Measurements from ENCODE around the gene PCDHGB5.

PCDHGB5 gene

DNA sequence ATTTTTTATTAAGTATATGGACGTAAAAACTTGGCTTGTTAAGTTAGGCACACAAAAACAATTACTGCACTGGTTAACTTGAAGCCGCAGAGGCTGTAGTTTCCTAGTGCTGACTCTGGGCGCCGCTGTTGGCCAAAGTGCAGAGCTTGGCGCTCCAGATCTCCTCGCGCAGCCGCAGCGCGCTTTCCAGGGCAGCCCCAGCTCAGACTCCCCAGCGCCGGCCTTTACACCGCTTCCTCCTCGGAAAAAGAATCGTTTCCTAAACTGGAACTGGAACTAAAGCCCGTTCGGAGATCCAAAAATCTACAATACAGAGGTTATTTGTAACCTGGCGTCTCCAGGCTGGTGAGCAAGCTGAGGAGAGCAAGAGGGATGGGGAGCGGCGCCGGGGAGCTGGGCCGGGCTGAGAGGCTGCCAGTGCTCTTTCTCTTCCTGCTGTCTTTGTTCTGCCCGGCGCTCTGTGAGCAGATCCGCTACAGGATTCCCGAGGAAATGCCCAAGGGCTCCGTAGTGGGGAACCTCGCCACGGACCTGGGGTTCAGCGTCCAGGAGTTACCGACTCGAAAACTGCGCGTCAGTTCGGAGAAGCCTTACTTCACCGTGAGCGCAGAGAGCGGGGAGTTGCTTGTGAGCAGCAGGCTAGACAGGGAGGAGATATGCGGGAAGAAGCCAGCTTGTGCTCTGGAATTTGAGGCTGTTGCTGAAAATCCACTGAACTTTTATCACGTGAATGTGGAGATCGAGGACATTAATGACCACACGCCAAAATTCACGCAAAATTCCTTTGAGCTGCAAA, at the start of gene PCDHGB5:
Gene PCDHGB5 (plus strand): TSS at position 192 of the 796 bp plus-strand sequence. CDS start 181 bp downstream, at position 373.
- peak in 3 of 56 donors; percentile 19 to 31 (median 22) for DNase-seq

- peak in 3 of 56 donors; percentile 12 to 36 (median 13) for DNase-seq
Observed at GRCh38 chr5:141349917-141350619, 47.7 kb upstream of the PCDHGB5 start, which contains the start of gene PCDHGB1. Gene PCDHGB1, plus strand, starts transcription at chr5:141350099. Its CDS starts 162 bp downstream, at chr5:141350261.

GRCh38 chr5:141351591-141351990, 46.2 kb upstream of the PCDHGB5 start:
- no peak for DNase-seq

DNA sequence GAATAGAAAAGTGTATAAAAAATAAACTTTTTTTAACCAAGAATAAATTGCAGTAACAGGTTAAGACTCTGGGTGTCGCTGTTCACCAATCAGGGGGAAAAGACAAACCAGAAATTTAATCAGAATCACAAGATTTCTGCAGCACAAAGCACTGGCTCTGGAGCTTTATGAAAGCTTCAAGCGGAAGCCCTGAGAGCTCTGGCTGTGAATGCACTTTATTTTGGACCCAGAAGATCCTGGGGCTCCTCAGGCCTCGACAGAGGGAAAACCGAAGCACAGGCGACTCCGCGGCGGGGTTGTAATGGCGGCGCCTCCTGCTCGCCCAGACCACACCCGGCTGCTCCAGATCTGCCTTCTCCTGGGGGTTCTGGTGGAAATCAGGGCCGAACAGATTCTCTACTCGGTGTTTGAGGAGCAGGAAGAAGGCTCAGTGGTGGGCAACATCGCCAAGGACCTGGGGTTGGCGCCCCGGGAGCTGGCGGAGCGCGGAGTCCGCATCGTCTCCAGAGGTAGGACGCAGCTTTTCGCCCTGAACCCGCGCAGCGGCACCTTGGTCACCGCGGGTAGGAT, 42.8 kb upstream of the PCDHGB5 start, which contains the start of gene PCDHGA4:
Gene PCDHGA4 (plus strand): TSS at position 122 of the 570 bp plus-strand sequence. CDS start 87 bp downstream, at position 209.
- no peak for DNase-seq

- DNase-seq: no peak
Observed at GRCh38 chr5:141355641-141356040, 42.1 kb upstream of the PCDHGB5 start.

GRCh38 chr5:141356133-141356532, 41.6 kb upstream of the PCDHGB5 start:
- DNase-seq: no peak

DNA sequence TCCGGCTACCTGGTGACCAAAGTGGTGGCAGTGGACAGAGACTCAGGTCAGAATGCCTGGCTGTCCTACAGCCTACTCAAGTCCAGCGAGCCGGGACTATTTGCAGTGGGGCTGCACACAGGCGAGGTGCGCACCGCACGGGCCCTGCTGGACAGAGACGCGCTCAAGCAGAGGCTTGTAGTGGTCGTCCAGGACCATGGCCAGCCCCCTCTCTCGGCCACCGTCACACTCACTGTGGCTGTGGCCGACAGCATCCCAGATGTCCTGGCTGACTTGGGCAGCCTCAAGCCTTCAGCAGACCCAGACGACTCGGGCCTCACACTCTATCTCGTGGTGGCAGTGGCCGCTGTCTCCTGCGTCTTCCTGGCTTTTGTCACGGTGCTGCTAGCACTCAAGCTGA, 40.8 kb upstream of the PCDHGB5 start:
- DNase-seq: no peak

DNA sequence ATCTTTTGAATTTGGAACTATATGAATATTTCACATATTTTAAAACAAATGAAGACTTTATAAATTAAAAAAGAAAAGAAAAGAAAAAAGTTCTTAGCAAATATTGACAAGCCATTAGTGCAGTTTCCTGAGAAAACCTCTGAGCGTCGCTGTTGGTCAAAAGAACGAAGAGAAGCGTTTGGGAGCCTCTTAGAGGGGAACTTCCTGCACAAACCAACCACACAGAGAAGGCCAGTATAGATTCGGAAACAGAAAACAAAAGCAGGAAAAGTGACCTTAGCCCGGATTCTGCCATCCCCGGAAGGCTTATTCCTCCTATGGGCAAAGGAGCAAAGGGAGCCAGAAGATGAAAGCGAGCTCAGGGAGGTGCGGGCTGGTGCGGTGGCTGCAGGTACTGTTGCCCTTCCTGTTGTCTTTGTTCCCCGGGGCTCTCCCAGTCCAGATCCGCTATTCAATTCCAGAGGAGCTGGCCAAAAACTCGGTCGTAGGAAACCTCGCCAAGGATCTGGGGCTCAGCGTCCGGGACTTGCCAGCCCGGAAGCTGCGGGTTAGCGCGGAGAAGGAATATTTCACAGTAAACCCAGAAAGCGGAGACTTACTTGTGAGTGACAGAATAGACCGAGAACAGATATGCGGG, 37.8 kb upstream of the PCDHGB5 start, which contains the start of gene PCDHGB2:
Gene PCDHGB2 (plus strand): TSS at position 205 of the 637 bp plus-strand sequence. CDS start 142 bp downstream, at position 347.
- DNase-seq: peak in 1 of 56 donors; percentile 5

- no peak for DNase-seq
Observed at GRCh38 chr5:141360685-141361084, 37.1 kb upstream of the PCDHGB5 start.

DNA sequence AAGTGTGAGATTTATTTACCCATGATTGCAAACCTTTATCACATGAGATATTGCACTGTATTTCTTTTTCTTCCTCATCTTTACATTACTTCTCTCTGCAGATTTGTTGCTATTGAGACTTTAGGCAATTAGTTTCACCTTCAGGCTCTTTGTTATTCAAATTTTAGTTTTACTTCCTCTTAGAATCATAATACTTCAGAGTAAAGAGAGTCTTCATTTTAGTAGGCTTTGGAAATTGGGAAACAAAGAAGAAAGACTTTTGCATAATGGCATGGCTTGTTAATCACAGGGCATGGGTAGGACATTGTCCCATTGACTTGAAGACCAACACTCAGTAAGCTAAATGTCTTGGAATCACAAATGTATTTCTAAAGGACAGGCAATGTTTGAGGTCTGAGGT, 35.0 kb upstream of the PCDHGB5 start:
- DNase-seq: no peak

GRCh38 chr5:141363952-141364660, 33.6 kb upstream of the PCDHGB5 start, which contains the start of gene PCDHGA5:
Gene PCDHGA5, plus strand, starts transcription at chr5:141364162. Its CDS starts 169 bp downstream, at chr5:141364331.
- no peak for DNase-seq

GRCh38 chr5:141366016-141366896, 31.5 kb upstream of the PCDHGB5 start:
- no peak for DNase-seq

GRCh38 chr5:141369994-141370848, 27.5 kb upstream of the PCDHGB5 start, which contains the start of gene PCDHGB3:
Gene PCDHGB3, plus strand, starts transcription at chr5:141370242. Its CDS starts 153 bp downstream, at chr5:141370395.
- DNase-seq: peak in 1 of 56 donors; percentile 16

- DNase-seq: no peak
Observed at GRCh38 chr5:141371572-141372475, 25.9 kb upstream of the PCDHGB5 start.

- DNase-seq: no peak
Observed at GRCh38 chr5:141373673-141374317, 24.0 kb upstream of the PCDHGB5 start, which contains the start of gene PCDHGA6. Gene PCDHGA6, plus strand, starts transcription at chr5:141373891. Its CDS starts 193 bp downstream, at chr5:141374084.

DNA sequence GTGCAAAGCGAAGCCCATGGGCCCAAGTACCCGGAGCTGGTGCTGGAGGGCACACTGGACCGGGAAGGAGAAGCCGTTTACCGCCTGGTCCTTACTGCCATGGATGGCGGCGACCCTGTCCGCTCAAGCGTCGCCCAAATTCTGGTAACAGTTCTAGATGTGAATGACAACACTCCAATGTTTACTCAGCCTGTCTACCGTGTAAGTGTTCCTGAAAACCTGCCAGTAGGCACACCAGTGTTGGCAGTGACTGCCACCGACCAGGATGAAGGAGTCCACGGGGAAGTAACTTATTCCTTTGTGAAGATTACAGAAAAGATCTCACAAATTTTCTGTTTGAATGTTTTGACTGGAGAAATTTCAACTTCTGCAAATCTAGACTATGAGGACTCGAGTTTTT, 23.1 kb upstream of the PCDHGB5 start:
- DNase-seq: no peak

Measured in nucleus accumbens (tissue), 56 donors.